Measurements from ENCODE around the gene IPO8. TPM values are rescaled to one million over a fixed set of nuclear protein-coding genes. Genes with fewer than 3 reads are reported as not detected.

IPO8 gene
- total RNA-seq, 1 donor from 2014 or later = 29.7 TPM

GRCh38 chr12:30732954-30733637 is 37.4 kb upstream of the IPO8 start:
- H3K9me3 Mint-ChIP-seq (ENCODE audit: unreplicated experiment) = no peaks in the 10 kb centered on the region
- no peaks in the 10 kb centered on the region for H3K36me3 Mint-ChIP-seq (ENCODE audit: unreplicated experiment)
- no peak overlapping the region for H3K4me3 Mint-ChIP-seq (ENCODE audit: unreplicated experiment)
- H3K27ac Mint-ChIP-seq (ENCODE audit: unreplicated experiment) = no peak overlapping the region
- no peaks in the 10 kb centered on the region for H3K27me3 Mint-ChIP-seq (ENCODE audit: unreplicated experiment)
- H3K4me1 Mint-ChIP-seq (ENCODE audit: low read depth, unreplicated experiment) = peaks cover 7% of the 10 kb centered on the region
- TF ChIP-seq CTCF (IDR thresholded peaks at IDR 0.05; ENCODE audit: partially characterized antibody, unreplicated experiment) = no peak
- DNase-seq = no peak

GRCh38 chr12:30730011-30730410 is 34.3 kb upstream of the IPO8 start:
- Mint-ChIP-seq H3K9me3 (ENCODE audit: unreplicated experiment) (no peaks in the 10 kb centered on the region), H3K27me3 (ENCODE audit: unreplicated experiment) (no peaks in the 10 kb centered on the region), H3K27ac (ENCODE audit: unreplicated experiment) (no peak overlapping the region), H3K4me1 (ENCODE audit: low read depth, unreplicated experiment) (peaks cover 7% of the 10 kb centered on the region), H3K4me3 (ENCODE audit: unreplicated experiment) (no peak overlapping the region), H3K36me3 (ENCODE audit: unreplicated experiment) (no peaks in the 10 kb centered on the region)
- TF ChIP-seq CTCF (IDR thresholded peaks at IDR 0.05; ENCODE audit: partially characterized antibody, unreplicated experiment) = no peak
- DNase-seq = no peak

GRCh38 chr12:30729547-30729946 is 33.9 kb upstream of the IPO8 start:
- H3K36me3 Mint-ChIP-seq (ENCODE audit: unreplicated experiment) = no peaks in the 10 kb centered on the region
- DNase-seq = no peak
- TF ChIP-seq CTCF (IDR thresholded peaks at IDR 0.05; ENCODE audit: partially characterized antibody, unreplicated experiment) = no peak
- no peak overlapping the region for H3K4me3 Mint-ChIP-seq (ENCODE audit: unreplicated experiment)
- no peaks in the 10 kb centered on the region for H3K9me3 Mint-ChIP-seq (ENCODE audit: unreplicated experiment)
- no peaks in the 10 kb centered on the region for H3K27me3 Mint-ChIP-seq (ENCODE audit: unreplicated experiment)
- H3K27ac Mint-ChIP-seq (ENCODE audit: unreplicated experiment) = no peak overlapping the region
- H3K4me1 Mint-ChIP-seq (ENCODE audit: low read depth, unreplicated experiment) = peaks cover 4% of the 10 kb centered on the region

GRCh38 chr12:30726647-30727046 is 31.0 kb upstream of the IPO8 start:
- Mint-ChIP-seq H3K36me3 (ENCODE audit: unreplicated experiment) (no peaks in the 10 kb centered on the region), H3K9me3 (ENCODE audit: unreplicated experiment) (no peaks in the 10 kb centered on the region), H3K27me3 (ENCODE audit: unreplicated experiment) (no peaks in the 10 kb centered on the region), H3K27ac (ENCODE audit: unreplicated experiment) (no peak overlapping the region), H3K4me3 (ENCODE audit: unreplicated experiment) (no peak overlapping the region), H3K4me1 (ENCODE audit: low read depth, unreplicated experiment) (no peaks in the 10 kb centered on the region)
- no peak for TF ChIP-seq CTCF (IDR thresholded peaks at IDR 0.05; ENCODE audit: partially characterized antibody, unreplicated experiment)
- DNase-seq = no peak

GRCh38 chr12:30725739-30726138 is 30.1 kb upstream of the IPO8 start:
- H3K36me3 Mint-ChIP-seq (ENCODE audit: unreplicated experiment) = no peaks in the 10 kb centered on the region
- no peaks in the 10 kb centered on the region for H3K9me3 Mint-ChIP-seq (ENCODE audit: unreplicated experiment)
- H3K4me3 Mint-ChIP-seq (ENCODE audit: unreplicated experiment) = no peak overlapping the region
- no peaks in the 10 kb centered on the region for H3K4me1 Mint-ChIP-seq (ENCODE audit: low read depth, unreplicated experiment)
- no peak for TF ChIP-seq CTCF (IDR thresholded peaks at IDR 0.05; ENCODE audit: partially characterized antibody, unreplicated experiment)
- no peak overlapping the region for H3K27ac Mint-ChIP-seq (ENCODE audit: unreplicated experiment)
- no peak for DNase-seq
- no peaks in the 10 kb centered on the region for H3K27me3 Mint-ChIP-seq (ENCODE audit: unreplicated experiment)
